ENCODE results near the gene ANXA2.

GRCh38 chr15:60386615-60387014 lies 11.2 kb downstream of the ANXA2 start:
- TF ChIP-seq GATA3 (IDR thresholded peaks at IDR 0.05; ENCODE audit: low read depth, low read length) (no peak), GATA2 (IDR thresholded peaks at IDR 0.05; ENCODE audit: low read depth, low read length) (no peak)
